Activated CD4-positive, alpha-beta T cell treated with anti-CD3 and anti-CD28 coated beads for 1 hour (primary cell): ENCODE data around the gene DNAH14.
"Not testable (repeated sequence)": the region's sequence is repeated elsewhere in the genome, so short reads cannot be mapped to it uniquely, and the experiment has no call there.

ENCODE experiments used
- DNase-seq: peaks from one replicate; pipeline ENCODE4 v3.0.0-alpha.2; 2020

The DNAH14 gene

GRCh38 chr1:225360119-225360518, 430.6 kb downstream of the DNAH14 start:
- no peak for DNase-seq

DNA sequence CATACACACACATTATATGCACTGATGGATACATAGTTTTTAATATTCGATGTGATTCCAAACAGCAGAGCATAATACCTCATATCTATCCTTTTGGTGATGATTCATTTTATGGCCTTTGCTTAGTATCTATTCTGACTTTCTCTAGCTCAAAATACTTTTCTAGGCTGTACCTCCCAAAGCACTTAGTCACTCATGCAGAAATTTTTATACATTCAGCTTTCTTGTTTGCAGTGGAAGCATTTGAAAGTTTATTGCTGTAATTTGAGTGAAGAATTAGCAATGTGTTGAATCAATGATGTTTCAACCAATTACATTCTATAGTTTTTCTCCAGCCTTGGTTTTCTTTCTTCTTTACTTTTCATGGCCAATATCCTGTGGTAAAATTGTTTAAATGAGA, 431.7 kb downstream of the DNAH14 start:
- no peak for DNase-seq

DNA sequence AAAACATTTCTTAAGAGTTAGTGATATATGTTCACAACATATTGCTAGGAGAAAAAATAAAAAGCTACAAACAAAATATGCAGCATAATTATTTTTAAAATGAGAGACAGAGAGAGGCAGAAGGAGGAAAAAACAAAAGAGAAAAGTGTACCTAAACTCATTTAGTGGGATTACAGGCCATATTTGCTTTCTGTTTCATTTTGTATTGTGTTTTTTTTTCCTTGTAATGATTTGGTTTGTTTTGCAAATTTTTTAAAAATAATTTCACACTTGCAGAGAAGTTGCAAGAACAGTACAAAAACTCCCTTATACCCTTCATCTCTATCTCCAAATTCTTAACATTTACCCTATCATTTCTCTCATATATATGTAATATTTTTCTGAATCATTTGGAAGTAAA, 433.3 kb downstream of the DNAH14 start:
- DNase-seq, result no peak

GRCh38 chr1:225364439-225364838, 435.0 kb downstream of the DNAH14 start:
- no peak for DNase-seq

DNA sequence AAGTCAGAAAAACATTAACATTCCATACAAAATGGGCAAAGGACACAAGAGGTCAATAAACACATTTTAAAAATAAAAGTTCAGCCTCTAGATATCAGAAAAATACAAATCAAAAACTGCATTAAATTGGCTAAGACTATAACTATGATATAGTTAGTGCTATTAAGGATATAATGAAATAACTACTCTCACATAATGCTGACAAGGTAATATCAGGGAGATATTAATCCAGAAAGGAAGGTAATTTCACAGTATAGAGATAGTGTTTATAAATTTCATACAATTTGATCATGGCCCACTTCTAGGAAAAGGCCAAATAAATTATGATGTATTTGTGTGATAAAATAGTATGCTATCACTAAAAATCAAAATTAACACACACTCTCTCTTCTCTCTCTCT, 436.5 kb downstream of the DNAH14 start:
- no peak for DNase-seq

DNA sequence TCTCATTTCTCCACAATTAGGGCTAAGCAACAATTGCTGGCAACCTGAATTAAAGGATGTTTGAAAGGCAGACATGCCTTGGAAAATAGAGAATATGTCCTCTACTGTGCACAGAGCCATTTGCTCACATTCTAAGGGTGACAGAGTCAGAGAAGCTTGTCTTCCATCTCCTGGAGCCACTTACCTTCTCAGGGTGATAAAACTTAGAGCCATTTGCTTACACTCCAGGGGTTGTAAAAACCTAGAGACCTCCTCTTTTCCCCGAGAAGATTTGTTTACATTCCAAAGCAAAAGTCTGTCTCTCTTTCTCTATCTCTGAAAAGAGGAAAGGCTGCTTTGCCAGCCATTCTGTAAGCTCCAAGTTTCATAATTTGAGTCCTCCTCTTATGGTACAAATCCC, 437.1 kb downstream of the DNAH14 start:
- DNase-seq, result no peak

DNA sequence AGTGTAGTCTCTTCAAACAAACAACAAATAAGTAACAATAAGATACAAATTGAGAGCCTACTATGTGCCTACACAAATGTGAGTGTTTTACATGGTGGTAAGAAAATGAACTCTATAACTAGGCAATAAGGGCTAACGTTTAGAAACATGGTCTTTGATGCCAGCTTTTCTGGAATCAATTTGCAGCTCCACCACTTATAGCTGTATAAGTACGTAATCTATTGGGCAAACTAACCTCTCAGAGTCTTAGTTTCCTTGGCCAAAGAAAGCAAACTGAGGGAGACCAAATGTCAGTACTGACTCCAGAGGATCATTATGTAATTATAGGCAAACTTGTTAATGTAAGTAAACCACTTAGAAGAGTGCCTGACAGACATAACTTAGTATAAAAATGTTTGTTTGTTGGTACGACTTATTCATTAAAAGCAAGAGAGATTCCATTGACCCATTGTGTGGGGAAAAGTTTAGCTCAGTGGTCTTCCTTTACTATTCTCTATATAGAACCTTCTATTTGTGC, 438.6 kb downstream of the DNAH14 start:
- DNase-seq, result no peak

GRCh38 chr1:225371366-225372010, 442.0 kb downstream of the DNAH14 start:
- DNase-seq, result no peak

DNA sequence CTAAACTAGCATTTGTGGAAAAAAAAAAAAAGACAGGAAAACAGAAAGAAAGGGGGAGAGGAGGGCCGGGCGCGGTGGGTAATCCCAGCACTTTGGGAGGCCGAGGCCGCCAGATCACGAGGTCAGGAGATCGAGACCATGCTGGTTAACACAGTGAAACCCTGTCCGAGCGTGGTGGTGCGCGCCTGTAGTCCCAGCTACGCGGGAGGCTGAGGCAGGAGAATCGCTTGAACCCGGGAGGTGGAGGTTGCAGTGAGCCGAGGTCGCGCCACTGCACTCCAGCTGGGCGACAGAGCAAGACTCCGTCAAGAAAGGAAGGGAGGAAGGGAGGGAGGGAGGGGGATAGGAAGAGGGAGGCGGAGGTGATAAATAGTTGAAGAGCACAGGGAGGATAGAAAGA, 443.7 kb downstream of the DNAH14 start:
- no peak for DNase-seq

DNA sequence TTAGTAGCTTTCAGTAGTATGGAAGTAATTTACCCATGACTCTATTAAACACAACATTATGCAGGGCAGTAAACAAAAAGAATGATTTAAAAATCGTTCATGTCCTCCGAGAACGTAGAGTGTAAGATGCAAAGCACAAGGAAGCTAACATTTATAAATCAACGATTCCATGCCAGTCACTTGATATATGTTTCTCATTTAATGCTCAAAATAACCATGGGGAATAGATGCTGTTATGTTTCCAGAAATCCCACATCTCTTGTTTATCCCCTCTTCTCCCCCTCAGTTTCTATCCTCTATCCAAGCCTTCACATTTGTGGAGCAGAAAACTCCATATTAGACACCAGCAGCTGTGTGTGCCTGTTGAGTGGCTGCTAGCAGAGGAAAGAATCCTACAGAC, 445.5 kb downstream of the DNAH14 start:
- DNase-seq, result no peak

- no peak for DNase-seq
Observed at GRCh38 chr1:225378880-225379279, 449.4 kb downstream of the DNAH14 start.

GRCh38 chr1:225380691-225381090, 451.2 kb downstream of the DNAH14 start:
- no peak for DNase-seq

- not testable (repeated sequence) for DNase-seq
Observed at GRCh38 chr1:225386860-225387259, 457.4 kb downstream of the DNAH14 start.

- no peak for DNase-seq
Observed at GRCh38 chr1:225388372-225388771, 458.9 kb downstream of the DNAH14 start.

- no peak for DNase-seq
Observed at GRCh38 chr1:225389843-225390242, 460.4 kb downstream of the DNAH14 start.

- DNase-seq, result no peak
Observed at GRCh38 chr1:225396357-225396756, 466.9 kb downstream of the DNAH14 start.

GRCh38 chr1:225400968-225401367, 471.5 kb downstream of the DNAH14 start:
- no peak for DNase-seq

DNA sequence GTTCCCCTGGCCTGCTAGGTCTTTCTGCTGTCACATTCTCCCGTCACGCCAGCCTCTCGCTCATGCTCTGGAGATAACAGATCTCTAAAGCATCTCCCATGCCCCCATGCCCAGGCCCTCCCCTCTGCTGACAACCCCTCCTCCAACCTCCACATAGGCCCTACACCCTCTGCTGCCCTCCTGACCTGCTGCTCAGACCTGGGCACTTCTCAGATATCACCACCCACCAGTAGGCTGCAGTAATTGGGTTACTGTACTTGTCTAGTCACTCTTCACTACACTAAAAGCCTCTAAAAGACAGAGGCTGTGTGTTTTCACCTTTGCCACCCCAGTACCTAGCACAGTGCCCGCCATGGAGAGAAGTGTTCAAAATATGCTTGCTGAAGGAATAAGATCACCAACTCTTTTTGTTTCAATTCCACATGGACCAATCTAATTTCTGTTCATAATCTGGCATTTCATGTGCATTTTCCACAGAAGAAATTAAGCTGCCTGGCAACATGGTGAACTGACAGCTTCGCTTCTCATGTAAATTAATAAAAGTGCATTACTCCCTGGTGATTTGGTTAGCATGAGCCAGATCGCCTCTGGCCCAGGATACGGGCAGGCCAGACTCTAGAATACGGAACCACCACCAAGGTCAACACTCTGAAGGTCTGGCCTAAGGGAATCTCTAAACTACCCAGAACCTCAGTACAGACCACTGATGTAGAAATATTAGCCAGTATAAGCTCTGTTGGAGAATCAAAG, 477.7 kb downstream of the DNAH14 start:
- no peak for DNase-seq

- no peak for DNase-seq
Observed at GRCh38 chr1:225407755-225408154, 478.3 kb downstream of the DNAH14 start.

GRCh38 chr1:225408249-225408648, 478.8 kb downstream of the DNAH14 start:
- DNase-seq, result no peak

DNA sequence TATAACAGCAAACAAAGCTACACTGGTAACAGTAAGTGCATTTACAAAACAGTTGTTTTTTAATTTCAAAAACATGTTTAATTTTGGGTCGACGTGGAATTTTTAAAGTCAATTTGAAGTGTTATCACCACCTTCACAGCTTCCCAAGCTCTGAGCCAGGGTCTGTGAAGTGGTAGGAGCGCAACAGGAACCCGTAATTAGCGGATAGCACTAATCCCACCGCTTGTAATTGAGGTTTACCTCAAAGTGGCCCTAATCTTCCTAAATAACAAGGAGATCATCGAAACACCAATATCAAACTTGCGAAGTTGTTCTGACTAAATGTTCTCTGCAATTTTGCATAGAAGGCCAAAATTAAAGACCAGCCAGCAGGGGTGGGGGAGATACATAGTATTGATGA, 479.6 kb downstream of the DNAH14 start:
- no peak for DNase-seq

DNA sequence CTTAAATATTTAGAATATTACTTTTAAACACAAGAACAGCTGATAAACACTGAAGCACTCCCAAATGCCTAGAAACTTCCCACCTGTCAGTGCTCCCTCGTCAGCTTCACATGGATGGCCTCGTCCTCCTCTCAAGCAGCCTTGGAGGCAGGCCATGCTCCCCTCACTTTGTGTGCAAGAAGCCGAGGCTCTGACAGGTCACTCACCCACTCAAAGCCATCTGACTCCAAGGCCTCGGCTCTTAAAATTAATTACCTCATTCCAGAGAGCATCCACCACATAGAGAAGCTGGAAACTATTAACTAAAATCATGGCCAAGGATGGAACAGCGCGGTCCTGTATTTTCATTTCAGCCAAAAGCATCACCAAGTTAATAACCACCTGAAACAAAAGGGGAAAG, 480.6 kb downstream of the DNAH14 start:
- DNase-seq, result no peak

DNA sequence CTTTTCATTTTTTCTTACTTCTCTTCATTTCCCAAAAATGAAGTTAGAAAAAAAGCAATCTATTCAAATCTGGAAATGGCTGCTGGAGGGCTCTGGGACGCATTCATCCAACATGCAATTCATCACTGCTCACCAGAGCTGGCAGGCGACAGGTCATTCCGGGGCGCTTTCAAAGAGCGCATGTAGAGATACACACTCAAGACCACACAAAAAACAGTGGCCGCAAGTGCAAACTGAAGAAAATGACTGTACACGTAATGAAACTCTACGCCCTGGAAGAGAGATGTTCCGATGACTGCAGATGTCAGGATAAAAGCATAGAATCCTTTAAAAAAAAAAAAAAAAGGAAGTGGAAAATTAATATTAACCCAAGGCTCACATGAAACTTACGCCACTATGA, 482.8 kb downstream of the DNAH14 start:
- DNase-seq, result no peak

- DNase-seq, result no peak
Observed at GRCh38 chr1:225412803-225413351, 483.4 kb downstream of the DNAH14 start.
